Measurements from ENCODE around the gene PTTG1IP.

GRCh38 chr21:44829507-44830092 lies 43.9 kb downstream of the PTTG1IP start:
- TF ChIP-seq CTCF (IDR thresholded peaks at IDR 0.05; ENCODE audit: low read depth, low read length, poor library complexity, severe bottlenecking) (no peak), EZH2phosphoT487 (IDR thresholded peaks at IDR 0.05; ENCODE audit: borderline replicate concordance, low read length) (no peak)
